DND-41 (cell line): ENCODE results near the gene SERF2.

Experiments
- EZH2 ChIP-seq: IDR thresholded peaks from 3 replicates; pipeline ENCODE4 v1.6.1; 2012; ENCODE audit warnings: borderline replicate concordance, low read depth, mild to moderate bottlenecking, moderate library complexity, low read length, inconsistent platforms; ENCODE audit not compliant: severe bottlenecking
- TF ChIP-seq, protein P1 (sequence below): IDR thresholded peaks from 2 replicates; pipeline ENCODE4 v1.5.1; 2012; ENCODE audit warnings: borderline replicate concordance, low read length, moderate library complexity, mild to moderate bottlenecking; ENCODE audit not compliant: poor library complexity, severe bottlenecking; ENCODE audit errors: extremely low read depth

DNA sequence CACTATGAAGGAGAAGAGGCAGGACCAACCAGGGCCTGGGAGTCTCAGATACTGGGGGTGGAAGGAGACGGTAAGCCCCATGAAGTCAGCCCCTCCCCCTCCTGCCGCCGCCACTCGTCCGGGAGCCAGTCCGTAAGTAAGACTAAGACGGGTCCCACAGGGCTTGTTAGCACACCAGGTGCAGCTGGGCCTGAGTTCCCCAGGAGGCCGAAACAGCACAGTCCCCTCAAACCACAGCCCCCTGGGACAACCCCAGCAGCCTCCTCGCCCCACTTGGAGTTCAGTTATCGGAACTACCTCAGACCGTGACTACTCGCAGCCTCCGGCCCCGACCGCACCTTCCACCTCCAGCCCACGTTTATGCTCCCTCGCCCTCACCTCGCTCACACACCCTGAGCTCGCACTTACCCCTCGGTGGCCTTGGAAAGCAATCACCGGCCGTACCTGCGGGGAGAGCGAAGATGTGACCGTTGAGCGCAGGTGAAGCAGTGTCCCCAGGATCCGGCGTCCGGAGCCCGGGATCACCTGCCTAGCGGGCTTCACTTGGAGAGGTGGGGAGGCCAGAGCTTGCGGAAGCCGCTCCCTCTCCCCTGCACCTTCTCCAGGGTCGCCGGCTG lies 15.9 kb upstream of the SERF2 start:
- TF ChIP-seq EZH2, result no peak
- TF ChIP-seq, protein P1, sequence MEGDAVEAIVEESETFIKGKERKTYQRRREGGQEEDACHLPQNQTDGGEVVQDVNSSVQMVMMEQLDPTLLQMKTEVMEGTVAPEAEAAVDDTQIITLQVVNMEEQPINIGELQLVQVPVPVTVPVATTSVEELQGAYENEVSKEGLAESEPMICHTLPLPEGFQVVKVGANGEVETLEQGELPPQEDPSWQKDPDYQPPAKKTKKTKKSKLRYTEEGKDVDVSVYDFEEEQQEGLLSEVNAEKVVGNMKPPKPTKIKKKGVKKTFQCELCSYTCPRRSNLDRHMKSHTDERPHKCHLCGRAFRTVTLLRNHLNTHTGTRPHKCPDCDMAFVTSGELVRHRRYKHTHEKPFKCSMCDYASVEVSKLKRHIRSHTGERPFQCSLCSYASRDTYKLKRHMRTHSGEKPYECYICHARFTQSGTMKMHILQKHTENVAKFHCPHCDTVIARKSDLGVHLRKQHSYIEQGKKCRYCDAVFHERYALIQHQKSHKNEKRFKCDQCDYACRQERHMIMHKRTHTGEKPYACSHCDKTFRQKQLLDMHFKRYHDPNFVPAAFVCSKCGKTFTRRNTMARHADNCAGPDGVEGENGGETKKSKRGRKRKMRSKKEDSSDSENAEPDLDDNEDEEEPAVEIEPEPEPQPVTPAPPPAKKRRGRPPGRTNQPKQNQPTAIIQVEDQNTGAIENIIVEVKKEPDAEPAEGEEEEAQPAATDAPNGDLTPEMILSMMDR, result no peak
